ENCODE measurements around the gene SNX27. TPM values are rescaled to one million over a fixed set of nuclear protein-coding genes. Genes with fewer than 3 reads are reported as not detected.

SNX27 gene
- total RNA-seq, 1 experiment from 2014 or later = 56.0 TPM

GRCh38 chr1:151718011-151718431 is 106.2 kb downstream of the SNX27 start (continued):
- TF ChIP-seq, protein P1, sequence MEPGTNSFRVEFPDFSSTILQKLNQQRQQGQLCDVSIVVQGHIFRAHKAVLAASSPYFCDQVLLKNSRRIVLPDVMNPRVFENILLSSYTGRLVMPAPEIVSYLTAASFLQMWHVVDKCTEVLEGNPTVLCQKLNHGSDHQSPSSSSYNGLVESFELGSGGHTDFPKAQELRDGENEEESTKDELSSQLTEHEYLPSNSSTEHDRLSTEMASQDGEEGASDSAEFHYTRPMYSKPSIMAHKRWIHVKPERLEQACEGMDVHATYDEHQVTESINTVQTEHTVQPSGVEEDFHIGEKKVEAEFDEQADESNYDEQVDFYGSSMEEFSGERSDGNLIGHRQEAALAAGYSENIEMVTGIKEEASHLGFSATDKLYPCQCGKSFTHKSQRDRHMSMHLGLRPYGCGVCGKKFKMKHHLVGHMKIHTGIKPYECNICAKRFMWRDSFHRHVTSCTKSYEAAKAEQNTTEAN (CRISPR knock-in tag; IDR thresholded peaks at IDR 0.05) = no peak
- TF ChIP-seq ZNF396 (CRISPR knock-in tag; IDR thresholded peaks at IDR 0.05; ENCODE audit: borderline replicate concordance) (no peak), CDX4 (CRISPR knock-in tag; IDR thresholded peaks at IDR 0.05; ENCODE audit: borderline replicate concordance) (no peak), MYBL2 (CRISPR knock-in tag; IDR thresholded peaks at IDR 0.05) (no peak), ZBTB21 (CRISPR knock-in tag; IDR thresholded peaks at IDR 0.05; ENCODE audit: borderline replicate concordance) (no peak), ATF1 (CRISPR knock-in tag; IDR thresholded peaks at IDR 0.05) (no peak), TEAD1 (CRISPR knock-in tag; IDR thresholded peaks at IDR 0.05) (no peak), AR (CRISPR knock-in tag; IDR thresholded peaks at IDR 0.05) (no peak), PREB (CRISPR knock-in tag; IDR thresholded peaks at IDR 0.05; ENCODE audit: borderline replicate concordance) (no peak), ZNF138 (CRISPR knock-in tag; conservative IDR thresholded peaks at IDR 0.05) (no peak)
- TF ChIP-seq, protein P2, sequence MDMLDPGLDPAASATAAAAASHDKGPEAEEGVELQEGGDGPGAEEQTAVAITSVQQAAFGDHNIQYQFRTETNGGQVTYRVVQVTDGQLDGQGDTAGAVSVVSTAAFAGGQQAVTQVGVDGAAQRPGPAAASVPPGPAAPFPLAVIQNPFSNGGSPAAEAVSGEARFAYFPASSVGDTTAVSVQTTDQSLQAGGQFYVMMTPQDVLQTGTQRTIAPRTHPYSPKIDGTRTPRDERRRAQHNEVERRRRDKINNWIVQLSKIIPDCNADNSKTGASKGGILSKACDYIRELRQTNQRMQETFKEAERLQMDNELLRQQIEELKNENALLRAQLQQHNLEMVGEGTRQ (CRISPR knock-in tag; IDR thresholded peaks at IDR 0.05) = no peak

DNA sequence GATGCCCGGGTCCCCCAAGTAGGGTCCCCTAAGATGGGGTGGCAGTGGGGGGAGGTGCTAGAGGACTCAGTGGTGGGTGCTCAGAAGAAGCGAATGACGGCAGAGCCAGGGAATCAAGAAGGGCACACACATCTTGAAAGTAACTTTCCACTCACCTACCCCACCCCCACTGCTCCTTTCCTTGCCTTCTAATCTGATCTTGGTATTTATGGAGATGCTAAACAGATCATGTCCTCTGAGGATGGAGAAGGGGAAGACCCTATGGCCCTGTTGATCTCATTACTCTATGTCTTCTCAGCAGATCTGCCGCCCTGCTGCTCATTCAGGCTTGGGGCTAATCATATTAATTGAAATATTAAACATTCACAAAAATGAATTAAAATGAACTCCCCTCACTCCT is 106.8 kb downstream of the SNX27 start:
- Mint-ChIP-seq H3K36me3 (no peaks in the 10 kb centered on the region), H3K9me3 (no peaks in the 10 kb centered on the region), H3K27me3 (ENCODE audit: low read depth) (peaks cover 76% of the 10 kb centered on the region), H3K4me3 (no peak overlapping the region), H3K4me1 (peaks cover 32% of the 10 kb centered on the region), H3K27ac (no peak overlapping the region)
- POLR2A ChIA-PET = no interaction called here
- no peak for DNase-seq (ENCODE audit: low spot score)
- CTCF ChIA-PET = no interaction called here
- no peak for ATAC-seq
- TF ChIP-seq TEAD1 (CRISPR knock-in tag; IDR thresholded peaks at IDR 0.05) (no peak), JUN (CRISPR knock-in tag; IDR thresholded peaks at IDR 0.05) (no peak), SMAD3 (CRISPR knock-in tag; IDR thresholded peaks at IDR 0.05; ENCODE audit: borderline replicate concordance) (no peak), ELF4 (CRISPR knock-in tag; IDR thresholded peaks at IDR 0.05; ENCODE audit: low read depth) (no peak), PRRX2 (CRISPR knock-in tag; IDR thresholded peaks at IDR 0.05) (no peak), ZNF317 (CRISPR knock-in tag; IDR thresholded peaks at IDR 0.05; ENCODE audit: borderline replicate concordance, low read depth) (no peak), NFE2L1 (CRISPR knock-in tag; IDR thresholded peaks at IDR 0.05) (no peak), EMX1 (CRISPR knock-in tag; IDR thresholded peaks at IDR 0.05) (no peak)
- TF ChIP-seq, protein P2 (CRISPR knock-in tag; IDR thresholded peaks at IDR 0.05) = no peak
- TF ChIP-seq, protein P3, sequence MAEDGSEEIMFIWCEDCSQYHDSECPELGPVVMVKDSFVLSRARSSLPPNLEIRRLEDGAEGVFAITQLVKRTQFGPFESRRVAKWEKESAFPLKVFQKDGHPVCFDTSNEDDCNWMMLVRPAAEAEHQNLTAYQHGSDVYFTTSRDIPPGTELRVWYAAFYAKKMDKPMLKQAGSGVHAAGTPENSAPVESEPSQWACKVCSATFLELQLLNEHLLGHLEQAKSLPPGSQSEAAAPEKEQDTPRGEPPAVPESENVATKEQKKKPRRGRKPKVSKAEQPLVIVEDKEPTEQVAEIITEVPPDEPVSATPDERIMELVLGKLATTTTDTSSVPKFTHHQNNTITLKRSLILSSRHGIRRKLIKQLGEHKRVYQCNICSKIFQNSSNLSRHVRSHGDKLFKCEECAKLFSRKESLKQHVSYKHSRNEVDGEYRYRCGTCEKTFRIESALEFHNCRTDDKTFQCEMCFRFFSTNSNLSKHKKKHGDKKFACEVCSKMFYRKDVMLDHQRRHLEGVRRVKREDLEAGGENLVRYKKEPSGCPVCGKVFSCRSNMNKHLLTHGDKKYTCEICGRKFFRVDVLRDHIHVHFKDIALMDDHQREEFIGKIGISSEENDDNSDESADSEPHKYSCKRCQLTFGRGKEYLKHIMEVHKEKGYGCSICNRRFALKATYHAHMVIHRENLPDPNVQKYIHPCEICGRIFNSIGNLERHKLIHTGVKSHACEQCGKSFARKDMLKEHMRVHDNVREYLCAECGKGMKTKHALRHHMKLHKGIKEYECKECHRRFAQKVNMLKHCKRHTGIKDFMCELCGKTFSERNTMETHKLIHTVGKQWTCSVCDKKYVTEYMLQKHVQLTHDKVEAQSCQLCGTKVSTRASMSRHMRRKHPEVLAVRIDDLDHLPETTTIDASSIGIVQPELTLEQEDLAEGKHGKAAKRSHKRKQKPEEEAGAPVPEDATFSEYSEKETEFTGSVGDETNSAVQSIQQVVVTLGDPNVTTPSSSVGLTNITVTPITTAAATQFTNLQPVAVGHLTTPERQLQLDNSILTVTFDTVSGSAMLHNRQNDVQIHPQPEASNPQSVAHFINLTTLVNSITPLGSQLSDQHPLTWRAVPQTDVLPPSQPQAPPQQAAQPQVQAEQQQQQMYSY (CRISPR knock-in tag; IDR thresholded peaks at IDR 0.05) = no peak
- TF ChIP-seq, protein P4, sequence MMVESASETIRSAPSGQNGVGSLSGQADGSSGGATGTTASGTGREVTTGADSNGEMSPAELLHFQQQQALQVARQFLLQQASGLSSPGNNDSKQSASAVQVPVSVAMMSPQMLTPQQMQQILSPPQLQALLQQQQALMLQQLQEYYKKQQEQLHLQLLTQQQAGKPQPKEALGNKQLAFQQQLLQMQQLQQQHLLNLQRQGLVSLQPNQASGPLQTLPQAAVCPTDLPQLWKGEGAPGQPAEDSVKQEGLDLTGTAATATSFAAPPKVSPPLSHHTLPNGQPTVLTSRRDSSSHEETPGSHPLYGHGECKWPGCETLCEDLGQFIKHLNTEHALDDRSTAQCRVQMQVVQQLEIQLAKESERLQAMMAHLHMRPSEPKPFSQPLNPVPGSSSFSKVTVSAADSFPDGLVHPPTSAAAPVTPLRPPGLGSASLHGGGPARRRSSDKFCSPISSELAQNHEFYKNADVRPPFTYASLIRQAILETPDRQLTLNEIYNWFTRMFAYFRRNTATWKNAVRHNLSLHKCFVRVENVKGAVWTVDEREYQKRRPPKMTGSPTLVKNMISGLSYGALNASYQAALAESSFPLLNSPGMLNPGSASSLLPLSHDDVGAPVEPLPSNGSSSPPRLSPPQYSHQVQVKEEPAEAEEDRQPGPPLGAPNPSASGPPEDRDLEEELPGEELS (CRISPR knock-in tag; IDR thresholded peaks at IDR 0.05) = no peak

Measured in WTC11 (cell line).